ENCODE results near the gene SLC34A3.

Gene SLC34A3

GRCh38 chr9:137192859-137193258 is 37.8 kb upstream of the SLC34A3 start:
- DNase-seq, result no peak
- no peak overlapping the region for H3K27ac ChIP-seq
- in situ Hi-C loops (cut with HindIII; ENCODE audit: low pct_ligation_motif_present, low sequenced_read_pairs), result no loop called here
- H3K27me3 ChIP-seq (replicated peaks), result no peaks in the 10 kb centered on the region
- no peak overlapping the region for H3K4me3 ChIP-seq (ENCODE audit: low read depth, low read length)
- peaks cover 13% of the 10 kb centered on the region for H3K36me3 ChIP-seq (replicated peaks)
- TF ChIP-seq CTCF (IDR thresholded peaks at IDR 0.05; ENCODE audit: low read depth, low read length, missing control alignments), result no peak

GRCh38 chr9:137193771-137194170 is 36.9 kb upstream of the SLC34A3 start:
- no peak for DNase-seq
- H3K27ac ChIP-seq, result no peak overlapping the region
- H3K36me3 ChIP-seq (replicated peaks), result peaks cover 13% of the 10 kb centered on the region
- no peak for TF ChIP-seq CTCF (IDR thresholded peaks at IDR 0.05; ENCODE audit: low read depth, low read length, missing control alignments)
- in situ Hi-C loops (cut with HindIII; ENCODE audit: low pct_ligation_motif_present, low sequenced_read_pairs), result no loop called here
- H3K4me3 ChIP-seq (ENCODE audit: low read depth, low read length), result no peak overlapping the region
- H3K27me3 ChIP-seq (replicated peaks), result no peaks in the 10 kb centered on the region

DNA sequence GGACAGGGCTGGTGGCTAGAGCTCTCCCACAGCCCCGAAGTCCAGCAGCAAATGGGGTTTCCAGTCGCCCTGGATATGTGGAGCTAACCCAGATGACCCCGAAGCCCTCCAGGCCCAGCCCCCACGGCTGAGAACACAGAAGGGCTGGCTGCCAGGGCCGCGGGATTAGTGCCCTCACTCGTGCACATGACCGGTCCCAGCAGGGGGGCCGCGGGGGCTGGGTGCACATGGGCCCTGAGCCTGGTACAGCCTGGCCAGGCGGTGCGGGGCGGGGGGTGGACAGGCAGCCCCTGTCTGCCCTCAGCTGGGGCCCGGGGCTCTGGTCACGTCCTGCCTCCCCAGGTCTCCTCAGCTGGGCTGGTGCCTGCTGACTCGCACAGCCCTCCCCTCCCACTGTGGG is 36.3 kb upstream of the SLC34A3 start:
- DNase-seq, result no peak
- Histone ChIP-seq H3K27me3 (replicated peaks) (no peaks in the 10 kb centered on the region), H3K27ac (no peak overlapping the region), H3K4me3 (ENCODE audit: low read depth, low read length) (no peak overlapping the region), H3K36me3 (replicated peaks) (peaks cover 13% of the 10 kb centered on the region)
- in situ Hi-C loops (cut with HindIII; ENCODE audit: low pct_ligation_motif_present, low sequenced_read_pairs), result no loop called here
- no peak for TF ChIP-seq CTCF (IDR thresholded peaks at IDR 0.05; ENCODE audit: low read depth, low read length, missing control alignments)

DNA sequence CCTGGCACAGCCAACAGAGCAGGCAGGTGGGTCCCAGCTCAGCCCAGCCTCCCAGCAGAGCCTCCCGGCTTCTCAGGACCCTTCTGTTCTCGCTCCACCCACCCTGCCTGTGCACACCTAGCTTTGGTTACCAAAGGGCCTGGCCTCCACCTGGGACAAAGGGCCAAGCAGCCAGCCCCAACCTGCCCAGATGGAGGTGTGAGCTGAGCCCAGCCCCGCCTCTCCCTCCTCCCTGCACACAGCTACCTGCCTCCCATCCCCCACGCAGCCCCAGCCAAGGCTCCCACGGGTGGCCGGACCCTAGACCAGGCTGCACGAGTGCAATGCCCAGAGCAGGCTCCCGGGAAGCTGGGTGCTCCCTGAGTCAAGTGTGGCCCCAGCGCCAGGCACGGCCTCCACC is 35.8 kb upstream of the SLC34A3 start:
- TF ChIP-seq CTCF (IDR thresholded peaks at IDR 0.05; ENCODE audit: low read depth, low read length, missing control alignments), result no peak
- in situ Hi-C loops (cut with HindIII; ENCODE audit: low pct_ligation_motif_present, low sequenced_read_pairs), result no loop called here
- Histone ChIP-seq H3K27ac (no peak overlapping the region), H3K27me3 (replicated peaks) (no peaks in the 10 kb centered on the region), H3K36me3 (replicated peaks) (peaks cover 11% of the 10 kb centered on the region), H3K4me3 (ENCODE audit: low read depth, low read length) (no peak overlapping the region)
- DNase-seq, result no peak

DNA sequence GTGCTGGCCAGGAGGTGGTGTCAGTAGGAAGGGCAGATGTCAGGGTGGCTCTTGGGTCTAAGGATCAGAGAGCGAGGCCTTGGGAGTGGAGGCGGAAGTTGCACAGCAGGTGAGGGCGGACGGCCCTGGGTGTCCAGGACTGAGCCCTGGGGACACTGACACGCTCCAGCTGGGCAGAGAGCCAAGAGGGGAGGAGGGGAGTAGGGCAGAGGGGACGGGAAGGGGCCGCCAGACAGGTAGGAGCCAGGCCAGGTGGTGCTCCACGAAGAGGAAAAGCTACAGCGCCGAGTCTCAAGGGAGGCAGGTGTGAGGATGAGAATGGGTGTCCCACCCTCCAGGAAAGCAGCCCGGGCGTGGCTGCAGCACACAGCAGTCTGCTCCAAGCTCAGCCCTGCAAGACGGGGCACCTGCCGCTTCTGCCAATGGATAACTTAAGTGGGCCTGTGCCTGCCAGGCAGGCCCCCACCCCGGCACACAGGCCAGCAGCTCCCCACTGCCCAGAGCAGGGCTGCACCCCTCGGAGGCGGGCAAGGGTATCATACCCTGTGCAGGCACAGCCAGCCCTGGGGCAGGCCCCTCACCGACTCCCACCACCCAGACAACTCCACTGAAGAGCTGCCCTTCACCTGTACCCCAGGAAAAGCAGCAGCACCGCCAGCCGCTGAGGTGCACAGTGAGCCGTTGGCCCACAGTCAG is 35.0 kb upstream of the SLC34A3 start:
- DNase-seq, result no peak
- in situ Hi-C loops (cut with HindIII; ENCODE audit: low pct_ligation_motif_present, low sequenced_read_pairs), result no loop called here
- no peak overlapping the region for H3K4me3 ChIP-seq (ENCODE audit: low read depth, low read length)
- H3K36me3 ChIP-seq (replicated peaks), result peaks cover 8% of the 10 kb centered on the region
- no peak for TF ChIP-seq CTCF (IDR thresholded peaks at IDR 0.05; ENCODE audit: low read depth, low read length, missing control alignments)
- H3K27me3 ChIP-seq (replicated peaks), result no peaks in the 10 kb centered on the region
- no peak overlapping the region for H3K27ac ChIP-seq
